Activated naive CD4-positive, alpha-beta T cell treated with anti-CD3 and anti-CD28 coated beads, Interleukin-2, amount 50 U/mL, for 72 hours (primary cell): ENCODE measurements around the gene CDO1. TPM values are rescaled to one million over a fixed set of nuclear protein-coding genes. Genes with fewer than 3 reads are reported as not detected.

Source experiments
- ATAC-seq, 2 donors: fragments of 150-1000 bp; cut with Tn5 transposase; 2 replicates each; pipeline ENCODE4 v1.10.0; 2021; ENCODE audit warnings: mild to moderate bottlenecking in 2 of 2, moderate library complexity in 2 of 2
- DNase-seq, 2 donors: peaks; one replicate each; pipeline ENCODE4 v3.0.0; 2021 to 2022; ENCODE audit warnings: low spot score in 2 of 2
- H3K27ac Mint-ChIP-seq, 2 donors: one replicate each; pipeline ENCODE4 v1.8.0; 2022; ENCODE audit warnings: mild to moderate bottlenecking in 2 of 2, mixed read lengths in 2 of 2
- H3K36me3 Mint-ChIP-seq, 2 donors: one replicate each; pipeline ENCODE4 v1.8.0; 2022; ENCODE audit warnings: mixed read lengths in 2 of 2
- H3K9me3 Mint-ChIP-seq, 2 donors: one replicate each; pipeline ENCODE4 v1.8.0; 2022; ENCODE audit warnings: mixed read lengths in 2 of 2
- total RNA-seq, 2 donors: library from RNA; stranded (reverse); gene quantifications; one replicate each; pipeline ENCODE4 v1.2.3, GENCODE V29; 2022

CDO1 gene
- total RNA-seq, 2 donors from 2014 or later, result 1.9 TPM; not detected in 1

GRCh38 chr5:115772731-115773475, 43.6 kb downstream of the CDO1 start:
- Mint-ChIP-seq H3K27ac (no peak overlapping the region), H3K36me3 (no peaks in the 10 kb centered on the region), H3K9me3 (no peaks in the 10 kb centered on the region)
- ATAC-seq, result no peak
- DNase-seq, result no peak

GRCh38 chr5:115770466-115770865, 46.0 kb downstream of the CDO1 start:
- no peaks in the 10 kb centered on the region for H3K9me3 Mint-ChIP-seq
- H3K36me3 Mint-ChIP-seq, result no peaks in the 10 kb centered on the region
- DNase-seq (peak in 1 of 2 donors; percentile 5), ATAC-seq (no peak)
- H3K27ac Mint-ChIP-seq, result no peak overlapping the region

GRCh38 chr5:115767424-115767823, 49.0 kb downstream of the CDO1 start:
- DNase-seq (no peak), ATAC-seq (no peak)
- no peak overlapping the region for H3K27ac Mint-ChIP-seq
- peaks cover 8 to 18% of the 10 kb centered on the region in 2 donors for H3K36me3 Mint-ChIP-seq
- peaks cover 5 to 19% of the 10 kb centered on the region in 2 donors for H3K9me3 Mint-ChIP-seq

- Mint-ChIP-seq H3K27ac (no peak overlapping the region), H3K9me3 (peaks cover 5 to 24% of the 10 kb centered on the region in 2 donors), H3K36me3 (peaks cover 8 to 24% of the 10 kb centered on the region in 2 donors)
- no peak for DNase-seq
- no peak for ATAC-seq
Observed at GRCh38 chr5:115766608-115767007, 49.9 kb downstream of the CDO1 start.

- Mint-ChIP-seq H3K9me3 (peaks cover 3 to 12% of the 10 kb centered on the region in 2 donors), H3K27ac (no peak overlapping the region), H3K36me3 (peaks cover 7 to 11% of the 10 kb centered on the region in 2 donors)
- ATAC-seq (peak in 1 of 2 donors; percentile 43), DNase-seq (no peak)
Observed at GRCh38 chr5:115758356-115758755, 58.1 kb downstream of the CDO1 start.

- DNase-seq (no peak), ATAC-seq (no peak)
- Mint-ChIP-seq H3K36me3 (no peaks in the 10 kb centered on the region), H3K27ac (no peak overlapping the region), H3K9me3 (no peaks in the 10 kb centered on the region)
Observed at GRCh38 chr5:115755675-115756074, 60.8 kb downstream of the CDO1 start.

Other genes with a start within 250 kb of the CDO1 start
- gene TICAM2, start 214.2 kb downstream of the CDO1 start, total RNA-seq, result under 1 TPM; 0.66 to 0.91 TPM
- 10 to 100 TPM; 33.1 to 38.4 TPM for gene TMED7, start 190.6 kb downstream of the CDO1 start, total RNA-seq
- 10 to 100 TPM; 45.3 to 59.0 TPM for gene ATG12, start 24.9 kb upstream of the CDO1 start, total RNA-seq
- 100 to 1,000 TPM in 1 of 2 donors, 10 to 100 TPM in 1; 47.6 to 126 TPM for gene AP3S1, start 25.3 kb upstream of the CDO1 start, total RNA-seq
- under 1 TPM in 1 of 2 donors, not detected in 1; 0.31 TPM for gene LVRN, start 145.8 kb upstream of the CDO1 start, total RNA-seq
- not detected for gene ARL14EPL, start 215.8 kb upstream of the CDO1 start, total RNA-seq